ENCODE measurements around the gene GRM8.
"Not testable (repeated sequence)": the region's sequence is repeated elsewhere in the genome, so short reads cannot be mapped to it uniquely, and the experiment has no call there.

The GRM8 gene

DNA sequence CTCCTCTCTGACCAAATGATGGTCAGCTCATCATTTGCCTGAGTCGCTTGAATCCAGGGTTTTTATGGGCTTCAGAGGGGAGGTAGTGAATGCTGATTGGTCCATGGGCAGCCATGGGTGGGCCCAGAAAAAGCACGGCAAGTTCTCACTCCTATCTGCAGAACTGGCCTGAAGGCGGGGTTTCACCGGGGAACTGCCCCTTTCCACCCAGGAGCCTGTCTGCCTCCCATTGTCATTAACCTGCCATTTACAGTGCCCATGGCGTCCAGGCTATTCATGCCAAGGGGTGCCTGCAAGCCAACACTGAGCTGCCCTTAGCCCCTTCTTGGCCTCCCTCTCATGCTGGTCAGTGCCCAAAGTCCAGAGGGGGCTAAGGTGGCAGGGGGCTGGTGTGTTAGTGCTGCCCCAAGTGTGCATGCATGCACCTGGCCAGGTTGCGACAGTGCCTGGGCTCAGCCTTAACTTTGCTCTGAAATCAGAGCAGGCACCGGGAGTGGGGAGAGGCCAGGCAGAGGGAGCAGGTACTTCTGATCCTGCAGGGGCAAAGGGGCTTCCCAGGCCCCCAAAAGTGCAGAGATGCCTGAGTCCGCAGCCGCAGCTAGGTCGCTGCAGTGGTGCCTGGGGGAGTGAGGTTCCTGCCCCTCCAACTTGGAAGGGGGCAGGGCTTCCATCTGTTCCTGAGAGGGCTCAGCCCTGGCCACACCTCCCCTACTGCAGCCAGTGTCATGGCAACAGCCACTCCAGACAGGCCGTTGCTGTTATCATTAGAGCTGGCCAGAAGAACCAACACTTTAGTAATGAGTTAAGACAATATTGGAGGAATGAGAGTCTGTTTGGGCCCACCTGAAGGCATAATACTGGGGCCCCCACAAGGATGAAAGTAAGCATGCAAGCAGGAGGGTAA lies 561.6 kb downstream of the GRM8 start:
- TF ChIP-seq POLR2A (IDR thresholded peaks at IDR 0.05; ENCODE audit: low read depth, low read length) = no peak
- no peak for TF ChIP-seq POLR2AphosphoS5 (IDR thresholded peaks at IDR 0.05; ENCODE audit: low read depth, low read length)
- no peak for TF ChIP-seq TAF1 (IDR thresholded peaks at IDR 0.05; ENCODE audit: borderline replicate concordance, low read depth, low read length)
- DNase-seq (ENCODE audit: insufficient read length) (no peak), FAIRE-seq (no peak)

DNA sequence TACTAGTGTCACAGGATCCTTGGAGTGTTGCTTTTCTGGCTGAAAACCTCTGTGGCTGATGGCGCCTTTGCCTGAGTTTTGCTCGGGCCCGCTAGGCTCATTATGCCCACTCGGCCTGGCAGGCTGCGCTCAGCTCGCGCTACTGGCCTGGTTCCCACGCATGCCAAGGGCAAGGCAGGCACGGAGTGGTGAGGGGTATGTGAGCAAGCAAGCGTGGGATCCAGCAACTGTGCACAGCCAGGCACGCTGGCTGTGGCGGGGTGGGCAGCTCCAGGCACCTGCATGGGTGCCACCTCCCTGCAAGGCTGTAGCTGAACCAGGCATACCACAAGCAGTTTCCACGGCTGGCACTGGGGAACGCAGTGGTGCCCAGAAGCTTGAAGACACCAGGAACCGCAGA lies 562.6 kb downstream of the GRM8 start:
- TF ChIP-seq POLR2A (IDR thresholded peaks at IDR 0.05; ENCODE audit: low read depth, low read length) = no peak
- TF ChIP-seq POLR2AphosphoS5 (IDR thresholded peaks at IDR 0.05; ENCODE audit: low read depth, low read length) = no peak
- TF ChIP-seq TAF1 (IDR thresholded peaks at IDR 0.05; ENCODE audit: borderline replicate concordance, low read depth, low read length) = no peak
- DNase-seq (ENCODE audit: insufficient read length) (no peak), FAIRE-seq (no peak)

DNA sequence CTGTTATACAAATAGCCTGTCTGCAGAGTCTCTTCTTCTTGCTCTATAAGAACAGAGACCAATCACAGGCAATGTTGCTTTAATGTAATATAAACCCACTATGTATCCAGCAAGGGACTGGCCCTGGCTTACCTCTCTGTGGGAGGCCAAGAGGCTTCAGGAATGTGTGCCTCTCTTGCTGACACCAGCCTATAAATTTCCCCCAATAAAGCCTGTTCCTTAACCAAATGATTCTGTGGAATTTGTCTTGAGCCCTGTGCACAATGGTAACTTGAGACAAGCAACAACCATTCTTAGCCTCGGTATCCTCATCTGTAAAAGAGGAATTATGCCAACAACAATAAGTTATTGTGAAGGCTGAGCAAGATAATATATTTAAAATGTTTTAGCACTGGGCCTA lies 563.7 kb downstream of the GRM8 start:
- no peak for DNase-seq (ENCODE audit: insufficient read length)
- no peak for FAIRE-seq

DNA sequence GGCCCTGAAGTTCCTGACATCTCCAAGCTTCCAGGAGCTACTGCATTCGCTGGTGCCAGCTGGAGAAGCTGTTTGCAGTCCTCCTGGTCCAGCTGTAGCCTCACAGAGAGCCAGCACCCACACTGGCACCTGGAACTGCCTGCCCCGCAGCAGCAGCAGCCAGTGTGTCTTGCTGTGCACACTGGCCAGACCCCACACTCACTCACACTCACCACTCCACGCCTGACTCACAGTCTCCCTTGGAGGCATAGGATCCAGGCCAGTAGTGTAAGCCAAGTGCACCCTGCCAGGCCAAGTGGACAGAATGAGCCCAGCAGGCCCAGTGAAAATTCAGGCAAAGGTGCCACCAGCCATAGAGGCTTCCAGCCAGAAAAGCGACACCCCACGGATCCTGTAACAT lies 566.3 kb downstream of the GRM8 start:
- DNase-seq (ENCODE audit: insufficient read length) = no peak
- TF ChIP-seq POLR2AphosphoS5 (IDR thresholded peaks at IDR 0.05; ENCODE audit: low read depth, low read length) = no peak
- no peak for TF ChIP-seq TAF1 (IDR thresholded peaks at IDR 0.05; ENCODE audit: borderline replicate concordance, low read depth, low read length)
- no peak for TF ChIP-seq POLR2A (IDR thresholded peaks at IDR 0.05; ENCODE audit: low read depth, low read length)
- no peak for FAIRE-seq

More for the DNA sequence above, 563.7 kb downstream of the GRM8 start:
- TF ChIP-seq TAF1 (IDR thresholded peaks at IDR 0.05; ENCODE audit: borderline replicate concordance, low read depth, low read length) (no peak), POLR2AphosphoS5 (IDR thresholded peaks at IDR 0.05; ENCODE audit: low read depth, low read length) (no peak), POLR2A (IDR thresholded peaks at IDR 0.05; ENCODE audit: low read depth, low read length) (no peak)

DNA sequence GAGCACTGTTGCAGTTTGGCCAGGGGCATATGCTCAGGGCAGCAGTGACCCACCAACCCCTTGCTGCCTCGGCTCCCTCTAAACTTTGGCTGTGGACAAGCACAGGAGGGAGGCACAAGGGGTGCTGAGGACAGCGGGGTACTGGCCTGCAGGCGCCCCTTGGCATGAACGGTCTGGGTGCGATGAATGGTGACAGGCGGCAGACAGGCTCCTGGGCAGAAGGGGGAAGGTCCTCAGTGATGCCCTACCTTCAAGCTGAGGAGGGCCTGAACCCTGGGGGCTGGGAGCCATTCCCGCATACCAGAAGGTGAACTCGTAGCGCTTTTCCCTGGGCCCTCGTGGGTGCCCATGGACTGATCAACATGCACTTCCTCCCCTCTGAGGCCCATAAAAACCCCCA lies 567.1 kb downstream of the GRM8 start:
- TF ChIP-seq TAF1 (IDR thresholded peaks at IDR 0.05; ENCODE audit: borderline replicate concordance, low read depth, low read length) (no peak), POLR2A (IDR thresholded peaks at IDR 0.05; ENCODE audit: low read depth, low read length) (no peak), POLR2AphosphoS5 (IDR thresholded peaks at IDR 0.05; ENCODE audit: low read depth, low read length) (no peak)
- DNase-seq (ENCODE audit: insufficient read length) (no peak), FAIRE-seq (no peak)

DNA sequence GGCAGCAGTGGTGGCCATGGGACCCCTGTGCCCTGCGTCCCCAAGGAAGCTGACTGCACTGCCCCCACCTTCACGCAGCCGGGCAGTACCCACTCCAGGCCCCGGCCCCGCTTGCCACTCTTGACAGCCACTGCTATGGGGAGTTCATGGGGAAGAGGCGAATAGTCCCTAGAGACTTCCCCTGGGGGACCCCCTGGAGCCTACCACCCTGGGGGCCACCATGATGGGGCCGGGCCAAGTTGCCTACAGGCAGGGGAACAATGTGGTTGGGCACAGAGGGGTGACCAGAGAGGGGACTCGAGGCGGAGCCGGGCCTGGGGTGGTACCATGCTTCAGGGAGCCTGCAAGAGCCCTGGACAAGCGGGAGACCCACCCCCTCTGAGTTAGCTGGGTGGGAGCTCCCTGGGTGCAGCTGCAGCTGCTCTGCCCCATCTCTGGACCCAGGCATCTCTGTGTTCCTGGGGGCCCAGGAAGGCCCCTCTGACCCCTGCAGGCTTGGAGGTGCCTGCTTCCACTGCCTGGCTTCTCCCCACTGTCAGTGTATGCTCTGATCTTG lies 567.6 kb downstream of the GRM8 start:
- no peak for TF ChIP-seq POLR2AphosphoS5 (IDR thresholded peaks at IDR 0.05; ENCODE audit: low read depth, low read length)
- DNase-seq (ENCODE audit: insufficient read length) (no peak), FAIRE-seq (no peak)

DNA sequence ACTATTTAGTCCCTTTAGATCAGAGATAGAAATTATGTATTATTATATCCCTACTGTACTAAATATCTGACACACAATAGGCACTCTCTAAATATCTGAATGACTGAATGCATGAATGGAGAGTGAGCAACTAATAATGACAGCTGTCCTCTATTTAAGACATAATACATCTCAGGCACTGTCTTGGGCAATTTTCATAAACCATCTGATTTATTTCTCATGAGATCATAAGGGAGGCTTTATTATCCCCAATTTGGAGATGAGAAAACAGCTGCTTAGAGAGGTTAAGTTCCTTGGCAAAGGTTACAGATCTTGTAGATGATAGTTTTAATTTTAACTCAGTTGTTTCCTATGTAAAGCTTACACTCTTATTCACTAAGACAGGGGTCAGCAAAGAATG lies 570.6 kb downstream of the GRM8 start:
- FAIRE-seq = no peak
- DNase-seq (ENCODE audit: insufficient read length) = no peak
- TF ChIP-seq POLR2AphosphoS5 (IDR thresholded peaks at IDR 0.05; ENCODE audit: low read depth, low read length) (no peak), POLR2A (IDR thresholded peaks at IDR 0.05; ENCODE audit: low read depth, low read length) (no peak), TAF1 (IDR thresholded peaks at IDR 0.05; ENCODE audit: borderline replicate concordance, low read depth, low read length) (no peak)

DNA sequence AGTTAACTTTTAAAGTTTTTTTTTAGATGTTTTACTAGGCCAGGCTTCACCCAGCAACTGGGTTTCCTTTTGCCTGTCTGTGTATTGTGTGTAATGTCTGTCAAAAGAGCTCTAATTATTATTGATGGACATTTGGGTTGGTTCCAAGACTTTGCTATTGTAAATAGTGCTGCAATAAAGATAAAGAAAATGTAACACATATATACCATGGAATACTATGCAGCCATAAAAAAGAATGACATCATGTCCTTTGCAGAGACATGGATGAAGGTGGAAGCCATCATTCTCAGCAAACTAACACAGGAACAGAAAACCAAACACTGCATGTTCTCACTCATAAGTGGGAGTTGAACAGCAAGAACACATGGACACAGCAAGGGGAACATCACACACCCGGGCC lies 584.0 kb downstream of the GRM8 start:
- DNase-seq (ENCODE audit: insufficient read length); FAIRE-seq: not testable (repeated sequence)

DNA sequence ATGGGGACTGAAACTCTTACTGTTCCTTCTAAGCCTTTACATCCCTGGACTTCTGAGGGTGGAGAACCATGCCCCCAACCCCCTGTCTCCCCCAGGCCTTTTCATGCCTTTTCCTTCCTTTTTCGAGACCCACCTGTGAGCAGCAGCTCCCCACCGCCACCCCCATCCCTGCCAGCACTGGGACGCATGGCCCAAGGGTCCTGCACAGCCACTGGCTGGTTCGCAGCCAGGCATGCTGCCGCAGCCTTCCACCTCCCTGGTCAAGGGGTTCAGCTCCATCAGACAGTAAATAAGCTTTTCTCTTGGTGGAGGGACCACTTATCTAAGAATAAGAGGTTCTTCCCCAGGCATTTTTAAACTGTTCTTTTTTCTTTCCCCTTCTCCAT lies 584.4 kb downstream of the GRM8 start:
- TF ChIP-seq POLR2AphosphoS5 (IDR thresholded peaks at IDR 0.05; ENCODE audit: low read depth, low read length) = no peak
- TF ChIP-seq POLR2A (IDR thresholded peaks at IDR 0.05; ENCODE audit: low read depth, low read length) = no peak
- TF ChIP-seq TAF1 (IDR thresholded peaks at IDR 0.05; ENCODE audit: borderline replicate concordance, low read depth, low read length) = no peak
- FAIRE-seq = no peak
- no peak for DNase-seq (ENCODE audit: insufficient read length)

DNA sequence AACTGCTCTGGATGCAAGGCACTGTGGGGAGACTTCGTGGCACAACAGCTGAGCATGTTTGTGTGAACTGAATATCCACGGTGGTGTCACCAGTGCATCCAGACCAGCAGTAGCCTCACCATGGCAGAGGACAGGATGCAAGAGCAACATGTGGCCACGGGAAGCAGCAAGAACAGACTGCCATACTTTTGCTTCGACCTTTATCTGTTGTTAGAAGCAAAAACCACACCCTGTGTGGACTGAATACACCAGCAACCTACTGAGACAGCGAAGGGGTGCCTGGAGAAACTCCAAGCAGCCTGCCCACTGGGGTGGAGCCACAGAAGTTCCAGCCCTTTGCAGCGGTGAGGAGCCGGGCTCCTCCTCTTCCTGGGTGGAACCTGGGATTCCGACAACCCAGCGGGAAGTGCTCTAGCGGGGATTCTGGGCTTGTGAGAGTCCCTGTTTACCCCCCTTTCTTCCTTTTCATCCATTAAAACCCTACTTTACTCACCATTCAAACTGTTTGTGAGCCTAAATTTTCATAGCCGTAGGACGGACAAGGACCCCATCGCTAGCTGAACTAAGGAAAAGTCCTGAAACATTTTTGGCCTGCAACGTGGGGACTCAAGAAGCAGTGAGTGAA lies 584.9 kb downstream of the GRM8 start:
- FAIRE-seq = no peak
- DNase-seq (ENCODE audit: insufficient read length) = no peak
- TF ChIP-seq POLR2A (IDR thresholded peaks at IDR 0.05; ENCODE audit: low read depth, low read length) = no peak
- no peak for TF ChIP-seq POLR2AphosphoS5 (IDR thresholded peaks at IDR 0.05; ENCODE audit: low read depth, low read length)
- TF ChIP-seq TAF1 (IDR thresholded peaks at IDR 0.05; ENCODE audit: borderline replicate concordance, low read depth, low read length) = no peak

DNA sequence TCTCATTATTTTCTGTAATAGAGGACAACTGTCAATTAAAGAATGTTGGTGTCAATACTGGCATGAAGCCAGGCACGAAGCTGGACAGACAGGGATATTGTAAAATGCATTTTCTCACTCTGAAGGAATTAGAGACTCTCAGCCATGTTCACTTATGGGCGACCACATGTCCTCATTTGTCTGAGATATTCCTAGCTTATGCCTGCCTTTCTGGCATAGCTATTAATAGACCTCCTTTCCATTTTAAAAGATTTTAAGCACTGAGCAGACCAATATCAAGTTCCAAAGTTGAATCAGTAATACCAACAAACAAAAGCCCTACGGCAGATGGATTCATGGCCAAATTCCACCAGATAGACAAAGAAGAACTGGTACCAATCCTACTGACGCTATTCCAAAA lies 589.9 kb downstream of the GRM8 start:
- DNase-seq (ENCODE audit: insufficient read length) (no peak), FAIRE-seq (no peak)
- TF ChIP-seq TAF1 (IDR thresholded peaks at IDR 0.05; ENCODE audit: borderline replicate concordance, low read depth, low read length) (no peak), POLR2A (IDR thresholded peaks at IDR 0.05; ENCODE audit: low read depth, low read length) (no peak), POLR2AphosphoS5 (IDR thresholded peaks at IDR 0.05; ENCODE audit: low read depth, low read length) (no peak)

DNA sequence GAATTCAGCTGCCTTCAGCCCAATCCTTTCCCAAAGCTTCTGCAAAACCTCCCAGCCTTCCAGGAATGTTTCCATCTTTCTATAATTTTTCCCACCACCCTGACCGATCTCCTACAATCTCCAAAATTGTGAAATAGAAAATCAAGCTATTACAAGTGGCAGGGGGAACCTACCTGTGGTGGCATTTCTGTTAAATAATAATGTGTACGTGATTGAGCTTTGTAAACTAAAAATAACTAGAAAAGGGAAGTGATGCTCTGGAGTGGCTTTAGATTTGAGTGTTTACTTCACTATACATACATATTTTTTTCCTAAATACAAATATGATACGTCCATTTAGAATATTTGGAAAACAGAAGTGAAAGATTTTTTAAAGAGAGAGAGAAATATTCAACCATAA lies 593.6 kb downstream of the GRM8 start:
- DNase-seq (ENCODE audit: insufficient read length) = no peak
- FAIRE-seq = no peak
- TF ChIP-seq TAF1 (IDR thresholded peaks at IDR 0.05; ENCODE audit: borderline replicate concordance, low read depth, low read length) (no peak), POLR2A (IDR thresholded peaks at IDR 0.05; ENCODE audit: low read depth, low read length) (no peak)

All from GM12892 (cell line).